H1 (cell line): Measurements from ENCODE around the gene GRIA4. TPM values are rescaled to one million over a fixed set of nuclear protein-coding genes. Genes with fewer than 3 reads are reported as not detected.

Source experiments
- BRCA1 ChIP-seq: IDR thresholded peaks from 2 replicates; pipeline ENCODE4 v1.6.1; 2012; ENCODE audit warnings: low read depth, low read length, improper control_type of control experiment
- CHD7 ChIP-seq: fragments of 300-600 bp; sonication (generic); IDR thresholded peaks from 2 replicates; pipeline ENCODE4 v1.7.1; 2012; ENCODE audit warnings: low read length, moderate library complexity, mild to moderate bottlenecking, inconsistent platforms; ENCODE audit not compliant: insufficient replicate concordance
- EGR1 ChIP-seq: IDR thresholded peaks from 2 replicates; pipeline ENCODE4 v1.6.1; 2011; ENCODE audit warnings: low read depth, low read length, borderline replicate concordance
- GTF2F1 ChIP-seq: IDR thresholded peaks from 2 replicates; pipeline ENCODE4 v1.6.1; 2012; ENCODE audit warnings: low read depth, low read length, improper control_type of control experiment, borderline replicate concordance
- HDAC2 ChIP-seq, 2 experiments: fragments of 300-600 bp in 1 of 2; sonication (generic) in 1 of 2; IDR thresholded peaks; 2 replicates each; pipeline ENCODE4 v1.6.1; 2011 to 2012; ENCODE audit warnings: low read depth in 2 of 2, low read length in 2 of 2, mild to moderate bottlenecking in 2 of 2, moderate library complexity in 2 of 2, borderline replicate concordance in 1 of 2, inconsistent platforms in 1 of 2
- MAFK ChIP-seq: IDR thresholded peaks from 2 replicates; pipeline ENCODE4 v1.6.1; 2012; ENCODE audit warnings: low read depth, mild to moderate bottlenecking, improper control_type of control experiment, low read length
- RXRA ChIP-seq: IDR thresholded peaks from 2 replicates; pipeline ENCODE4 v1.6.1; 2011; ENCODE audit warnings: low read depth, mild to moderate bottlenecking, low read length, moderate library complexity; ENCODE audit not compliant: insufficient read depth
- SP2 ChIP-seq: IDR thresholded peaks from 2 replicates; pipeline ENCODE4 v1.6.1; 2012; ENCODE audit warnings: mild to moderate bottlenecking, low read length, inconsistent platforms
- USF2 ChIP-seq: IDR thresholded peaks from 2 replicates; pipeline ENCODE4 v1.6.1; 2011; ENCODE audit warnings: low read length, improper control_type of control experiment
- polyA plus RNA-seq, 7 experiments: library from polyadenylated mRNA; depleted of rRNA in 3 of 7; stranded (reverse) in 5 of 7; unstranded in 2 of 7; fragments of >200 nt in 5 of 7; fragments of 200-250 nt in 2 of 7; gene quantifications; 1 replicate in 5 of 7; 2 replicates in 1 of 7; 4 replicates in 1 of 7; pipeline versions ENCODE4 v1.2.1 to v1.2.3, GENCODE V29; 2011 to 2013; ENCODE audit warnings: missing spikeins in 2 of 7, mixed read lengths in 2 of 7
- total RNA-seq: library from RNA; stranded (reverse); fragmentation: NEBNext Ultra II Directional; extraction: Animal tissue kit (Norgen Biotek cat#: 25700); gene quantifications from 2 replicates; pipeline ENCODE4 v1.2.1, GENCODE V29; 2021

The GRIA4 gene
- total and polyA plus RNA-seq, 2 of the 8 experiments (the other 6 are each of a cell fraction or from before 2014, with no cell fraction given): 12.5 to 21.8 TPM

- no peak for TF ChIP-seq CHD7
- no peak for TF ChIP-seq BRCA1
- no peak for TF ChIP-seq GTF2F1
- no peak for TF ChIP-seq EGR1
- no peak for TF ChIP-seq RXRA
- no peak for TF ChIP-seq MAFK
- no peak for TF ChIP-seq SP2
- no peak for TF ChIP-seq USF2
- TF ChIP-seq HDAC2 (IDR thresholded peaks at IDR 0.05; ENCODE audit: borderline replicate concordance in 1 of 2, low read depth in 2 of 2, low read length in 2 of 2): no peak
Observed at GRCh38 chr11:105918600-105918999, 308.7 kb downstream of the GRIA4 start (continued).
